Lower leg skin (tissue), 4 donors: ENCODE results near the gene APOBEC3B. TPM values are rescaled to one million over a fixed set of nuclear protein-coding genes. Genes with fewer than 3 reads are reported as not detected.

ENCODE experiments used
- DNase-seq, 2 donors: peaks; one replicate each; pipeline ENCODE4 v3.0.0-alpha.2; 2019; ENCODE audit warnings: low spot score in 2 of 2
- H3K4me3 ChIP-seq: fragments of 200-600 bp; sonication (generic); 2 replicates; pipeline ENCODE4 v1.5.1; 2017; ENCODE audit warnings: mild to moderate bottlenecking, low read depth; ENCODE audit not compliant: poor library complexity, severe bottlenecking
- CTCF ChIP-seq, 3 donors: fragments of 450-650 bp; IDR thresholded peaks; one replicate each; pipeline ENCODE4 v1.5.1; 2016; ENCODE audit warnings: antibody characterized with exemption in 3 of 3, mild to moderate bottlenecking in 3 of 3, moderate library complexity in 2 of 3
- POLR2A ChIP-seq, 2 donors: fragments of 450-650 bp; IDR thresholded peaks; one replicate each; pipeline ENCODE4 v1.6.1; 2016 to 2017; ENCODE audit warnings: antibody characterized with exemption in 2 of 2, mild to moderate bottlenecking in 1 of 2, moderate library complexity in 1 of 2
- WGBS, 2 donors: methylation state at CpG; one replicate each; pipeline ENCODE4 v1.1.5; 2018; 5-methylcytosine and 5-hydroxymethylcytosine counted together
- intact Hi-C: fragments of 100-400 bp; cut with DNase I; formaldehyde crosslinking; loops from one replicate; pipeline ENCODE4 v1.15.0; 2023; ENCODE audit warnings: low total_unique reads
- total RNA-seq, 4 donors: library from RNA; depleted of rRNA; stranded (reverse); fragments of >200 nt; gene quantifications; one replicate each; pipeline ENCODE4 v1.1.0, GENCODE V29; 2016

Gene APOBEC3B
- total RNA-seq, 4 donors from 2014 or later = 0.15 to 2.4 (median 0.21) TPM; not detected in 1

GRCh38 chr22:38953091-38953490, 29.1 kb upstream of the APOBEC3B start:
- 69 to 83% methylated on average over 2 to 8 of the region's 8 CpGs for WGBS, 2 donors
- TF ChIP-seq CTCF (IDR thresholded peaks at IDR 0.05) (no peak), POLR2A (IDR thresholded peaks at IDR 0.05) (no peak)
- no peak overlapping the region for H3K4me3 ChIP-seq
- intact Hi-C loops = no loop called here
- DNase-seq = no peak

- DNase-seq = no peak
- TF ChIP-seq CTCF (IDR thresholded peaks at IDR 0.05) (no peak), POLR2A (IDR thresholded peaks at IDR 0.05) (no peak)
- H3K4me3 ChIP-seq = no peak overlapping the region
- intact Hi-C loops = no loop called here
- 60% methylated on average over 15 of the region's 15 CpGs for WGBS, 2 donors
Measured at GRCh38 chr22:38953577-38954413, 28.4 kb upstream of the APOBEC3B start.

GRCh38 chr22:38954414-38955043, 27.6 kb upstream of the APOBEC3B start:
- 66 to 74% methylated on average over 12 to 13 of the region's 13 CpGs for WGBS, 2 donors

GRCh38 chr22:38955250-38955905, 26.8 kb upstream of the APOBEC3B start:
- no peak overlapping the region for H3K4me3 ChIP-seq

More at GRCh38 chr22:38954414-38955043, 27.6 kb upstream of the APOBEC3B start:
- intact Hi-C loops = no loop called here
- no peak overlapping the region for H3K4me3 ChIP-seq
- no peak for DNase-seq
- no peak for TF ChIP-seq POLR2A (IDR thresholded peaks at IDR 0.05)
- TF ChIP-seq CTCF (IDR thresholded peaks at IDR 0.05) = no peak

GRCh38 chr22:38955926-38956325, 26.2 kb upstream of the APOBEC3B start:
- no peak for DNase-seq
- 93 to 94% methylated on average over 3 of the region's 3 CpGs for WGBS, 2 donors
- TF ChIP-seq CTCF (IDR thresholded peaks at IDR 0.05) (no peak), POLR2A (IDR thresholded peaks at IDR 0.05) (no peak)
- no peak overlapping the region for H3K4me3 ChIP-seq
- intact Hi-C loops = no loop called here

More at GRCh38 chr22:38955250-38955905, 26.8 kb upstream of the APOBEC3B start:
- WGBS, 2 donors = 83 to 89% methylated on average over 5 of the region's 5 CpGs
- intact Hi-C loops = no loop called here
- TF ChIP-seq POLR2A (IDR thresholded peaks at IDR 0.05) (no peak), CTCF (IDR thresholded peaks at IDR 0.05) (no peak)
- no peak for DNase-seq
